OCI-LY3 (cell line): Measurements from ENCODE around the gene MAMDC2.
"Not testable (repeated sequence)": the region's sequence is repeated elsewhere in the genome, so short reads cannot be mapped to it uniquely, and the experiment has no call there.

Experiments
- EZH2phosphoT487 ChIP-seq: fragments of 200-600 bp; shearing (Covaris generic); IDR thresholded peaks from 2 replicates; pipeline ENCODE4 v1.6.1; 2018; ENCODE audit warnings: antibody characterized with exemption, mixed run types, low read depth
- TF ChIP-seq, protein P1 (sequence below): fragments of 200-600, 300-600 bp; sonication (generic); IDR thresholded peaks from 2 replicates; pipeline ENCODE4 v1.5.1; 2014; ENCODE audit warnings: antibody characterized with exemption, low read length, low read depth

- TF ChIP-seq, protein P1, sequence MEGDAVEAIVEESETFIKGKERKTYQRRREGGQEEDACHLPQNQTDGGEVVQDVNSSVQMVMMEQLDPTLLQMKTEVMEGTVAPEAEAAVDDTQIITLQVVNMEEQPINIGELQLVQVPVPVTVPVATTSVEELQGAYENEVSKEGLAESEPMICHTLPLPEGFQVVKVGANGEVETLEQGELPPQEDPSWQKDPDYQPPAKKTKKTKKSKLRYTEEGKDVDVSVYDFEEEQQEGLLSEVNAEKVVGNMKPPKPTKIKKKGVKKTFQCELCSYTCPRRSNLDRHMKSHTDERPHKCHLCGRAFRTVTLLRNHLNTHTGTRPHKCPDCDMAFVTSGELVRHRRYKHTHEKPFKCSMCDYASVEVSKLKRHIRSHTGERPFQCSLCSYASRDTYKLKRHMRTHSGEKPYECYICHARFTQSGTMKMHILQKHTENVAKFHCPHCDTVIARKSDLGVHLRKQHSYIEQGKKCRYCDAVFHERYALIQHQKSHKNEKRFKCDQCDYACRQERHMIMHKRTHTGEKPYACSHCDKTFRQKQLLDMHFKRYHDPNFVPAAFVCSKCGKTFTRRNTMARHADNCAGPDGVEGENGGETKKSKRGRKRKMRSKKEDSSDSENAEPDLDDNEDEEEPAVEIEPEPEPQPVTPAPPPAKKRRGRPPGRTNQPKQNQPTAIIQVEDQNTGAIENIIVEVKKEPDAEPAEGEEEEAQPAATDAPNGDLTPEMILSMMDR = not testable (repeated sequence)
- TF ChIP-seq EZH2phosphoT487 = not testable (repeated sequence)
Measured at GRCh38 chr9:70038171-70038621, 5.5 kb upstream of the MAMDC2 start.
